Lung microvascular endothelial cell (primary cell): ENCODE data around the gene AOPEP. TPM values are rescaled to one million over a fixed set of nuclear protein-coding genes. Genes with fewer than 3 reads are reported as not detected.
A peak's percentile ranks its signal among the peaks of the same experiment; 100 is the strongest.

Source experiments
- DNase-seq, 2 donors: peaks; one replicate each; pipeline versions ENCODE4 v3.0.0 to v3.0.0-alpha.2; 2010; ENCODE audit warnings: low read depth in 2 of 2
- total RNA-seq: library from RNA; depleted of rRNA; stranded (reverse); fragments of >200 nt; gene quantifications from 2 replicates; pipeline ENCODE4 v1.2.1, GENCODE V29; 2014

The AOPEP gene
- total RNA-seq, 1 donor from 2014 or later = 33.9 TPM

- DNase-seq = no peak
These were observed 302.3 kb downstream of the AOPEP start for GRCh38 chr9:95028853-95029219.

- no peak for DNase-seq
These were observed 302.8 kb downstream of the AOPEP start for GRCh38 chr9:95029288-95029687.

DNA sequence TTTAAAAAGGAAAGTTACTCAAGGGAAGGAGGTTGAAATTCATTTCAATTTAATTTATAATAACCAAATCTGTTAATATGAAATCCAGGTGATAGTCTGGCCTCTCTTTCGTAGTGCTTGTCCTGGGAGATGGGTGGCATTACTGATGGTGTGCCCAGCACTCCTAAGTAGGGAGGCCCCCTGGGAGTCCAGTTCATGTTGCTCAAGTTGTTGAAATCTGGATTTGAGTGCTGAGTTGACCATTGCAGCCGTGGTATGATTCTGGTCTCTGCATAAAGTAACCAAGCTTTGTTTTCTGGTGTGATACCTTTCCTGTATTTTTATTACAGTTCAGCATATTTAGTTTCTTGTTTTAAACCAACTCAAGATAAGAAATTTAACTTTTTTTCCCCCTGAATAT is 303.2 kb downstream of the AOPEP start:
- no peak for DNase-seq

- DNase-seq = no peak
These were observed 303.8 kb downstream of the AOPEP start for GRCh38 chr9:95030344-95030743.

DNA sequence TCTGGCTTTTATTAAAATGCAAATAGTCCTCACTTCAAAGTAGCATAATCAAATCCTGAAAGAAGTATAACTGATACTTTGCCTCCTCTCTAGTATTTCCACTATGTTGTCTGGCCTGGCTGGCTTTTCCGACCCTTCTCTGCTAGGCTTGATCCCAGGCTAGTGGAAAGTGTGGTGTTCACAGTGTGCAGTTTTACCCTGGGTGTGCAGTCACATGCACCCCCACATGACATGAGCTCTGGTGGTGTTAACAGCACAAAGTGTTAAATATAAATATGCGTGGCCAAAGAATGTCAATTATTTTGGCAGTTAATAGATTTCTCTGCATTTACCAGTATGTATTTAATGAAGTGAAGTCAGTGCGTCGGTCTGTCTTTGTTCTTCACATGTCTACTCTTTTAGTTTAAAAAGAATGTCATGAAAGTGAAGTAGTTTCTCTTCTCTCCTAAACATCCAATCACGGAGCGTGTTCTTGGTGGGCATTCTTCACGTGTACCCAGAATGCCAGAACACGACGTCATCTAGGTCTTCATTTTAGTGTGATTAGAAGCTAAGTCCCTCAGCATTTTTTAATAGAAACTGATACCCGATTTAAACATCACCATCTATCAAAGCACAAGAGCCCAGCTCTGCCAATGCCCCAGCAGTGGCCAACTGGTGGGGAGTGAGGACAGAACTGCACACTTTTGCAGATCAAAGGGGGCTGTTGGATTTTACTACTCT is 304.6 kb downstream of the AOPEP start:
- no peak for DNase-seq

GRCh38 chr9:95031711-95032461 is 305.4 kb downstream of the AOPEP start:
- DNase-seq = no peak

DNA sequence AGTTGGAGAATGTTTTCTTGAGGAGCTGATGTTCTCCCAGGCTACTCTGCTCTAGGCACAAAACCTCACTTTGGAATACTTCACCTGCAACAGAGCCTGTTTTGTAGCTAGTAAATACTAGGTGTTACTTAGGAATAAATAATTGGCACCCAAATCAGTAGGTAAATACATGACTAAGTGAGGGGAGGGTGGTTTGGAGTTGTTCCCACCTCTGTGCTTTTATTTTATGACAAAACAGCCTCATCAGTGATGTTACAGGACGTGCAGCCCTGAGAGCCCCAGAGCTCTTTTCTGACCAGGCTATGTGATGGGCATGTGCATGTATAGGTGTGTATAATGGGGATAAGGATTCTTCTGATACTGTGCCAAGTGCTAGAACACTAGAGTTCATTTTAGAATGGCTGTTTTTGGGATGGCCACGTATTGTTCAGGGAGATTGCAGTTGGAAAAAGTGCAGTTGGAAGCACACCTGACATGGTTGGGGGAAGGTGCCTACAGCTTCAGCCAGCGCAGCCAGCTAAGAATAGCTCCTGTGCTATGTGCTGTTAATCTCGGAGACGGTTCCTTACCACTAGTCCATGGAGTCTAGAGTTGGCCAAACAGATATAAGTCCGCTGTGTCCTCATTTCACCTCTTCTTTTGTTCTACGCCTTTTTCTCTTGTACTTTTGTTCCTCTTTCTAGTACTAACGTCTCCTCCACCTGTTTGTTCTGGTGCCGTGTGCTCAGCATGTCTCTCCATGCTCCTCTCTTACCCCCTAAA is 306.3 kb downstream of the AOPEP start:
- DNase-seq = no peak

DNA sequence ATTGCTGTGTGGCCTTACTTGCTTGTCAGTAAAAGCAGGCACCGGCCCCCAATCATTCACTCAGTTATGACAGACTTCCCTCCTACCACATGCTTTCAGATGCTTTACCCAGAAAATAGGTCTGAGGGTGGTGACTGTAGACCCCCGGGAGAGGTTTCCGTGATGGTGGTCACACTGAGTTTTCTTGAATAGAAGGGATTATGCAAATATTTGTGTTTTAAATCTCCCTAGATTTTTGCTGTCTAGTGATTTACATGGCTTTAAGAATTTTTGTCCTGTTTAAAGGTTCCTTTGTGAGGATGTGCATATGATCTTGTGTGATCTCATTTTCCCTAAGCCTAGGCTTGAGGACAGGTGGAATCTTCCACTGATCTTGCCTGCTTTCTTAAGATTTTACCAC is 309.3 kb downstream of the AOPEP start:
- DNase-seq = no peak

GRCh38 chr9:95036676-95037075 is 310.2 kb downstream of the AOPEP start:
- no peak for DNase-seq

- no peak for DNase-seq
These were observed 311.5 kb downstream of the AOPEP start for GRCh38 chr9:95037789-95038521.

DNA sequence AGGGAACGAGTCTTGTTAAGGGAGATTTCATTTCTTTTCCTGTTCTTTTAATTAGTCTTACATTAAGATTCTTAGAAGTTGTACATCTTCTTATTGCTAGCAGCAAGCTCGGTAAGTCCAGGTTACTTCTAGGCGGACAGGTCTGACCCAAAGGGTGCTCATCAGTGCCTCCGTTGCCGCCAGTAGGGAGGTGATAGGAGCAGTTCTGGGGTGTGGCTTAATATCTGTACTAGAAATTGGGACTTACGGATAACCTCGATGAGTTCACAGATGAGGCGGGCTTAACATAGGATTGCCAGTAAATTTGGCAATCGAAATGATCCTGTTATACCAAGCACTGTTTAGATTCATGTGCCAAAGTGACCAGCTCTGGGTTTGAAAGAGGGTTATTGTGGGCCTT is 312.2 kb downstream of the AOPEP start:
- no peak for DNase-seq

DNA sequence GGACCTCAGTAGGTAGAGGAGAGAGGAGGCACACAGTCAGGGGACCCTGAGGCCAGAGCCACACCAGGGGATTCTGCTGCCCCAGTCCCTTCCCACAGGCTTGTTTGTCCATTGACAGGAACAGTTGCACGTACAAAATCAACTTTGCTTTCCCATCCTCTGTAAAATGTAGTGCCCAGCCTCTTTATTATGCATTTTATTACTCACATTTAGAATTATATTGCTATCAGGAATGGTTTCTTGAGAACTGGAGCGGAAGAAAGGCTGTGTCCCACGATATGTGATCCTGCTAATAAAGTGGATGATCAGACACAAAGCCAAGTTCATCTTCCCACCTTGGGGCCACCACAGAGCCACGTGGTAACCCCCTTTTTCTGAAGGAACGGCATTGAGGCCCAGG is 313.6 kb downstream of the AOPEP start:
- no peak for DNase-seq

GRCh38 chr9:95043826-95044225 is 317.3 kb downstream of the AOPEP start:
- DNase-seq = no peak

DNA sequence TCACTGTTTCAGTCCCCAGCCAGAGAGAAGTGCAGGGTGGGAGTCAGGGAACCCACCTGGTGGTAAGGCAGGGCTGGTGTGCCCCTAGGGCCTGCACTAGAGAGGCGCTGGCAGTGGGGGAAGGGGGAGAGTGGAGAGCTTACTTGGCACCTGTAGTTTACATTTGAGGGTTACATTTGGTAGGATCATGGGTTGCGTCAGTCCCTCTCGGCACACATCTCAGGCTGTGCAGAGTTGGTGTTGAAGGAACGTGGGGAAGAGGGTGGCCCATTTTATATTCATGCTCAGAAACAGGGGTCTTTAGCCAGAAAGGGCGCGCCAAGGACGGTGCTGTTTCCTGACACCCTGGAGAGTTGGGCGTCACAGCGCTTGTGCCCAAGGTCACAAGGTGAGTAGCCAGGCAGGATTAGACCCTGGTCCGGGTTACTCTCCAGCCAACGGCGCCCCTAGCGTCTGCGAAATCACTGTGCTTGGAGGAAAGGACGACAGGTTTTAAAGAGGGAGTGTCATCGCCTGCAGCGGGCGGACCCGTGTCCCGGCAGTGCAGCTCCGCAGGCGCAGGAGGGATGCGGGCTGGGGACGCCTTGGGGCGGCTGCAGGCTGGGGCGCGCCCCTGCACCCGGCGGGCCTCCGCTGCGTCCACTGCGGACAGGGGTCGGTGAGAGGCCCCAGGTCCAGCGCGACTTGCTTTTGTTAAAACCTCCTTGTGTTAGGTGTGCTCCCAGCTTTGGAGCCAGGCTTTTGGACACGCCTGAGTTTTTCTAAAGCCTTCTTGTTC is 318.4 kb downstream of the AOPEP start:
- no peak for DNase-seq

GRCh38 chr9:95045751-95046150 is 319.3 kb downstream of the AOPEP start:
- DNase-seq = no peak

GRCh38 chr9:95047452-95048224 is 321.1 kb downstream of the AOPEP start:
- no peak for DNase-seq

- DNase-seq = peak; percentile 44 to 59
These were observed 322.0 kb downstream of the AOPEP start for GRCh38 chr9:95048225-95049087.

- DNase-seq = no peak
These were observed 323.3 kb downstream of the AOPEP start for GRCh38 chr9:95049761-95050160.
